HG03469 (cell line): ENCODE measurements around the gene PON1.

ENCODE experiments used
- ATAC-seq: cut with Tn5 transposase; IDR thresholded peaks from one replicate; pipeline ENCODE4 v1.9.1; 2021; ENCODE audit warnings: mild to moderate bottlenecking, moderate library complexity, moderate number of reproducible peaks; ENCODE audit not compliant: unreplicated experiment

Gene PON1

DNA sequence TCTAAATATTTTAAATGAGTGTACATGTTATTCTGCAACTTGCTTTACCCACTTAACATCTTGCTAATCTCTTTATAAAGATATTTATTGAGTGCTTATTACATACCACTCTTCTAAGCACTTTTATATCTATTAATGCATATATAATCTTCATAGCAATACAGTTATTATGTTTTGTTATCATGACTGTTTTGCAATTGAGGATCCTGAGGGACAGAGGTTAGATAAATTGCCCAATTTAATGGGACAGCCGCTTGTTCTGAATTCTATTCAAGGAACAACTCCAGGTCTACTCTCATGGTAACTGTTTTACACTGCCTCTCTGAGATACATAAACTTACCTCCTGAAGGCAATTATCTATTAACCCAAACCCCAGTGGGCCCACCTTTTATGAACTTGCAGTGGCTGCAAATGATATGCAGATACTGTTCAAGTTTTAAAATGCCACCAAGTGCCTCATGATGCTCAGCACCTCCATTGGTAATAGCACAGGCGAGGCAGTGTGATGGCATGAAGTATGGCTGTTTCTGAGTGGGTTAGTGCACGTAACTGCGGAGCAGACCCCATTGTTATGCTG lies 60.5 kb downstream of the PON1 start:
- no peak for ATAC-seq

DNA sequence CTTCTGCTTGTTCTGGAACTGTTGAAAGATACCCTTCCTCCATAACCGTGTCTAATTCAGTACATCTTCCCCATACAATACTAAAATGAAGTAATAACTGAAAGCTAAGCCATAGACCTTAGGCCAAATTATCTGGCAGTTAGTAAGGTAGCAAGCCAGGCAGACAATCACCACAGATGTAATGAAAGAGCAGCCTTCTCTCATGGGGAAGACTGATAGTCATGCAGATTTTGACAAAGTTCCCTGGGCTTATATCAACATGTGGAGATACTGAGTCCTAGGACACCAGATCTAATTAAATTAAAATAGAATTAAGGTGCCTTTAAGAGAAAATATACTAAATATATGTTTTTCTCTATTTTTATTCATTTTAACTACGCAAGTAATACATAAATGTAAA lies 61.5 kb downstream of the PON1 start:
- ATAC-seq, result no peak

DNA sequence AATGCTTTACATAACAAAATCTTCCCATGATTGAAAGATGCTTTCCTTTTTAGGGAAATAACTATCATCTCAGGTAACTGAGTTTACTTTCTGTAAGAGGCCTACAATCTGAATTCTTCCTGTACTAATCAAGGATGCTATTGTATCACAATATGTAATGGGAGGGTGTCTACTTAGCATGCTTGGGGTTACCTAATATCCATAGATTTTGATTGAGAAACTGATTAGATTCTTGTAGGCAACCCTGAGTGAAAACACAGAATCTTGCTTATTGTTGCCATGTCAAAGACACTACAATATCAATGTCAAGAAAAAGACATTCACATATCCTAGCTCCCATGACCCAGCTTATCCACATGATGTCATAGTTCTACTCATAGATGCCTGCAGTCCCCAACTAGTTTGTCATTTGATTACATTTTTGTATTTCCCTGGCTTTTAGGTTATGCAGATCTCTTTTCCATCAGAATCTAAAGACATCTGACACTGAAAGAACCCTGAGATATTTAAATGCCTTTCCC lies 62.4 kb downstream of the PON1 start:
- ATAC-seq, result no peak

DNA sequence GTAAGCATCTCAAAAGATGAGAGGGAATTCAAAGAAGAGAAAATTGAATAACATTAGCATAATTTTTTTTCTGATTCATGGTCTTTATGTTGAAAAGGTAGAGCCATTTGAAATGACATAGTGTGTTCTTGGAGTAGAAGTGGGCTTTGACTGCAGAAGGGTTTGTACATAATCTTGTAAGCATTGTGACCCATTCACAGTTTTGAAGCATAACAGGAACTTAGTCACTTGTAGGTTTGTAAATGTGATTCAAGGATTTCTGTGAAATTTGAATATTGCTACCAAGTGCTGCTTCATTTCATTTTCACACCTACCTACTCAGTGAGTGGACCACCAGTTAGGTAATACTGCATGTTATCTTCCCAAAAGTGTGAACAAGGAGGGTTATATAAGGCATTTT lies 68.6 kb downstream of the PON1 start:
- no peak for ATAC-seq

DNA sequence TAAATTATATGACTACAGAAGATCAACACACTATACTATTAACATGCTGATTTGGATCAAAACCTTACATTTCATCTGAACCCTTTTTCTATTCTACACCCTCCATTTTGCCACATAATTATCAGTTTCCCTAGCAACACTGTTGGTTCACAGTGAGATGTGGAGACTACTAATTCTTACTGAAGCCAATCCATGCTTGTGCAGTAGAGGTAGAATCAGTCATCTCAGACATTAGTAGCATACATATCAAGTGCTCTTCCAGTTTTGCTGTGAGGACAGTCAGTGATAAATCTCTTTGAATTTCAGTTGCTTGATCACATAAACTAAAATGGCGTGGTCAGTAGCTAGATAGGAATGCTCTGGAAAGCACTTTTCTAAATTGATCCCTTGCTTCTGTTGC lies 70.3 kb downstream of the PON1 start:
- no peak for ATAC-seq

DNA sequence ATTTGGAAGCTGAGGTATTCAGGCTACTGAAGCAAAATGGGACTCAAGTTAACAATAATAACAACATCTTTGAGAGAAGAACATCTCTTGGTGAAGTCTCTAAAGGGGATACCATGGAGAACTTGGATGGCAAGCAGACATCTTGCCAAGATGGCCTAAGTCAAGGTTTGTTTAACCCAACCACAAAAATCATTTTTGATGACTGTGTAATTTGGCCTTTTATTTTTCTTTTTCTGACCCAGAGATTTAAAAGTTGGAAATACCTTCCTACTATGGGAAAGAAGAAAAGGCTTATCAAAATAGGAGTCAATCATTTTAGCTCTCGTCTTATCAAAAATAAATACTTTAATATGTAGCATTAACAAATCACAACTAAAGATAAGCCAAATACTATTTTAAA lies 72.4 kb downstream of the PON1 start:
- no peak for ATAC-seq

DNA sequence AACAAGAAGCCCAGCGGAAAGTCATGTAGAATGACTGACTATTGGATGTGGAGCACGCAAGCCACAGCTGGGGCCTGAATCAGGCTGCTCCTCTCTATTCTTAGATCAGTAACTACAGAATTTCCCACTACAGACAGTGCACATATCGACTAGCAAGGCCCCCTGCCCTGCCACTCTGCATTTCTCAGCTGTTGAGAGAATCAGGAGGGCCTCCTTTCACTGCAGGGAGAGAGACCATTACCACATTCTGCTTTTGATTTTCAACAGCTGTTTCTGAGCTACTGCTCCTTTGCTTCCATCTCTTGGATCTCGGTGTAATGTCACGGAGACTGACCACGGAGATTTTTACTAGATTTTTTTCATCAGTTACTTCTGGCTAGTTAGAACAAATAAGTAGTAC lies 73.8 kb downstream of the PON1 start:
- ATAC-seq, result no peak
